Measurements from ENCODE around the gene DDR2.
"Not testable (repeated sequence)": the region's sequence is repeated elsewhere in the genome, so short reads cannot be mapped to it uniquely, and the experiment has no call there.

Gene DDR2

DNA sequence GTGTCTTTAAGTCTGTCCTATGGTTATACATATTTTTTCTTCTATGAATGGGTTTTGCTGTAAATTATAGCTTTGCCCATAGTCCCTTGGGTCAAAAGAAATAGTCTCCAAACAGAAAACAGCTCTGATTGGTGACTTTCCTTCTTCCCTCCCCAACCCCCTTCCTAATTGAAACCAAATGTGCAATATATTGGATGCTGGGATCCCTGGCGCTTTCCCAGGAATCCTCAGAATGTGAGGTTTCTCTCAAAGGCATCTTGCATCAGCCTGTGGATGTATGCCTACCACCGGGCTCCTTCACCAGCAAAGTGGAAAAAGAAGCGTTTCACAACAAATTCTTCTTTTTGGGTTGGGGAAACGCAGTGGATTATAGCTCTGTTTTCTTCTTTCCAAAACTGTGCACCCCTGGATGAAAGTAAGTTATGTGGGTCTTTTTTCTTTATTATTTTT, at the start of gene DDR2:
Gene DDR2 (plus strand): TSS at position 248 of the 450 bp plus-strand sequence. CDS start 86,600 bp downstream, outside the sequence.
- peak within 1 kb of the TSS; percentile 67 for H3K4me3 ChIP-seq (ENCODE audit: low read depth, low read length)
- TF ChIP-seq, protein P1, sequence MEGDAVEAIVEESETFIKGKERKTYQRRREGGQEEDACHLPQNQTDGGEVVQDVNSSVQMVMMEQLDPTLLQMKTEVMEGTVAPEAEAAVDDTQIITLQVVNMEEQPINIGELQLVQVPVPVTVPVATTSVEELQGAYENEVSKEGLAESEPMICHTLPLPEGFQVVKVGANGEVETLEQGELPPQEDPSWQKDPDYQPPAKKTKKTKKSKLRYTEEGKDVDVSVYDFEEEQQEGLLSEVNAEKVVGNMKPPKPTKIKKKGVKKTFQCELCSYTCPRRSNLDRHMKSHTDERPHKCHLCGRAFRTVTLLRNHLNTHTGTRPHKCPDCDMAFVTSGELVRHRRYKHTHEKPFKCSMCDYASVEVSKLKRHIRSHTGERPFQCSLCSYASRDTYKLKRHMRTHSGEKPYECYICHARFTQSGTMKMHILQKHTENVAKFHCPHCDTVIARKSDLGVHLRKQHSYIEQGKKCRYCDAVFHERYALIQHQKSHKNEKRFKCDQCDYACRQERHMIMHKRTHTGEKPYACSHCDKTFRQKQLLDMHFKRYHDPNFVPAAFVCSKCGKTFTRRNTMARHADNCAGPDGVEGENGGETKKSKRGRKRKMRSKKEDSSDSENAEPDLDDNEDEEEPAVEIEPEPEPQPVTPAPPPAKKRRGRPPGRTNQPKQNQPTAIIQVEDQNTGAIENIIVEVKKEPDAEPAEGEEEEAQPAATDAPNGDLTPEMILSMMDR (IDR thresholded peaks at IDR 0.05; ENCODE audit: low read depth, low read length), result no peak
- DNase-seq (ENCODE audit: low read depth, low spot score), result peak; percentile 94
- in situ Hi-C loops (cut with HindIII; ENCODE audit: low sequenced_read_pairs), result no loop called here

DNA sequence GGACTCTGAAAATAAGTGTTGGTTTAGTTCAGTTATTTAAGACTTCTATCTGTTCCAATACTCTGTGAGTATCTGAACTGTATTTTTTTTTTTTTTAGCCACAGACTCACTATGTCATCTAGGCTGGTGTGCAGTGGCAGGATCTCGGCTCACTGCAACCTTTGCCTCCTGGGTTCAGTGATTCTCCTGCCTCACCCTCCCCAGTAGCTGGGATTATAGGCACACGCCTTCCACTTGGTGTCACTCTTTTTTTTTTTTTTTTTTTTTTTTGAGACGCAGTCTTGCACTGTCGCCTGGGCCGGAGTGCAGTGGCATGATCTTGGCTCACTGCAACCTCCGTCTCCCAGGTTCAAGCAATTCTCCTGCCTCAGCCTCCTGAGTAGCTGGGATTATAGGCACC, 49.4 kb upstream of the DDR2 start:
- H3K4me3 ChIP-seq (ENCODE audit: low read depth, low read length); in situ Hi-C loops (cut with HindIII; ENCODE audit: low sequenced_read_pairs); DNase-seq (ENCODE audit: low read depth, low spot score): not testable (repeated sequence)

DNA sequence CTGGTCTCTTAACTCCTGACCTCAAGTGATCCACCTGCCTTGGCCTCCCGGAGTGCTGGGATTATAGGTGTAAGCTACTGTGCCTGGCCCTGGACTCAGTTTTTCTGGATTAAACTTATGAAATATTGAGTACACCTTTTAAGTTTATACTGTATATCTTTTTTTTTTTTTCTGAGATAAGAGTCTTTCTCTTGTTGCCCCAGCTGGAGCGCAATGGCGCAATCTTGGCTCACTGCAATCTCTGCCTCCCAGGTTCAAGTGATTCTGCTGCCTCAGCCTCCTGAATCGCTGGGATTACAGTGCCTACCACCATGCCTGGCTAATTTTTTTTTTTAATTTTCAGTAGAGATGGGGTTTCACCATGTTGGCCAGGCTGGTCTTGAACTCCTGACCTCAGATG, 47.2 kb upstream of the DDR2 start:
- H3K4me3 ChIP-seq (ENCODE audit: low read depth, low read length); DNase-seq (ENCODE audit: low read depth, low spot score): not testable (repeated sequence)

DNA sequence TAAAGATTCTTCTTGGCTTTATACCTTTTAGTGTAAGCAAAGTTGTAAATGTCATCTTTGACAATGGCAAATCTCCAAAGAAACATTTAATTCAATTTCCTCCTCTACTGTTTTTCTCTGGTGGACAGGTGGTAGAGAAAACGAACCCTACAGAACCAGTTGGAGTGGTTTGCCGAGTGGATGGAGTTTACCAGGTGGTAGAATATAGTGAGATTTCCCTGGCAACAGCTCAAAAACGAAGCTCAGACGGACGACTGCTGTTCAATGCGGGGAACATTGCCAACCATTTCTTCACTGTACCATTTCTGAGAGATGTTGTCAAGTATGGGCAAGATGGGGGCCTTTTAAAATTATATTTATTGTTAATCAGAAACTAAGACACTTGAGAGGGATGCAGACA, 44.9 kb upstream of the DDR2 start:
- TF ChIP-seq, protein P1 (IDR thresholded peaks at IDR 0.05; ENCODE audit: low read depth, low read length), result no peak
- no peak for DNase-seq (ENCODE audit: low read depth, low spot score)
- H3K4me3 ChIP-seq (ENCODE audit: low read depth, low read length), result no peak overlapping the region
- in situ Hi-C loops (cut with HindIII; ENCODE audit: low sequenced_read_pairs), result no loop called here

More for the DNA sequence above, 47.2 kb upstream of the DDR2 start:
- in situ Hi-C loops (cut with HindIII; ENCODE audit: low sequenced_read_pairs), result not testable (repeated sequence)

DNA sequence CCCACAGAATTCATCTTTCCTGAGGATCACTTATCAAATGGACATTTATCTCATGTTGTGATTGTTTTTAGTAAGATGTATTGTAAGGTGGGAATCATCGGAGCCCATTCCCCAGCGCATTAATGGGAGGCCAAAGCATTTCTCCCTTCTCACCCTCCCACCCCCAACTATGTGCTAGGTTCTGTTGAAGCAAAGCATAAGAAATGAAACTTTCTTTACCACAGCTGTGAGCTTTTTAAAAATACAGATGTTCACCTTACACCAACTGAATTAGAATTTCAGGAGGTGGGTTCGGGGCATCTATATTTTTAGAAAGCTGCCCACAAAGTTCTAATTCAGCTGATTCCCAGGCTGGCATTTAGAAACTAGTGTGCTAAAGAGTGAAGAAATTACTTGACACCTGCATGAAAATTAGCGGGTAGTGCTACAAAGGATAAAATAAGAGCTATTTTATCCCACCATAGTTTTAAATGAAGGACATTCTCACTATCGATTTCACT, 44.5 kb upstream of the DDR2 start:
- in situ Hi-C loops (cut with HindIII; ENCODE audit: low sequenced_read_pairs), result no loop called here
- H3K4me3 ChIP-seq (ENCODE audit: low read depth, low read length), result no peak overlapping the region
- TF ChIP-seq, protein P1 (IDR thresholded peaks at IDR 0.05; ENCODE audit: low read depth, low read length), result no peak

DNA sequence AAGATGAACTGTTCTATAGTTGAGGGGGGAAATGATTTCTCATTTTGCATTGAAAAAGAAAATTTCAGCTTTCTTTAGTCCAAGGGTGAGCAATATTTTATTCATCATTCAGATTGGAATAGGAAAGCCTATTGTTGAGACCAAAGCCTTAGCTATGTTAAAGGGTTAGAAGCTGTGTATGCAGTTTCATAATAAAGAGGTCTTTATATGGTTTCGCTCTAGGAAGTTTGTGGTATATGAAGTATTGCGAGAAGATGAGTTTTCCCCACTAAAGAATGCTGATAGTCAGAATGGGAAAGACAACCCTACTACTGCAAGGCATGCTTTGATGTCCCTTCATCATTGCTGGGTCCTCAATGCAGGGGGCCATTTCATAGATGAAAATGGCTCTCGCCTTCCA, 42.2 kb upstream of the DDR2 start:
- TF ChIP-seq, protein P1 (IDR thresholded peaks at IDR 0.05; ENCODE audit: low read depth, low read length), result no peak
- DNase-seq (ENCODE audit: low read depth, low spot score), result no peak
- in situ Hi-C loops (cut with HindIII; ENCODE audit: low sequenced_read_pairs), result no loop called here
- no peak overlapping the region for H3K4me3 ChIP-seq (ENCODE audit: low read depth, low read length)

More for the DNA sequence above, 44.5 kb upstream of the DDR2 start:
- no peak for DNase-seq (ENCODE audit: low read depth, low spot score)

DNA sequence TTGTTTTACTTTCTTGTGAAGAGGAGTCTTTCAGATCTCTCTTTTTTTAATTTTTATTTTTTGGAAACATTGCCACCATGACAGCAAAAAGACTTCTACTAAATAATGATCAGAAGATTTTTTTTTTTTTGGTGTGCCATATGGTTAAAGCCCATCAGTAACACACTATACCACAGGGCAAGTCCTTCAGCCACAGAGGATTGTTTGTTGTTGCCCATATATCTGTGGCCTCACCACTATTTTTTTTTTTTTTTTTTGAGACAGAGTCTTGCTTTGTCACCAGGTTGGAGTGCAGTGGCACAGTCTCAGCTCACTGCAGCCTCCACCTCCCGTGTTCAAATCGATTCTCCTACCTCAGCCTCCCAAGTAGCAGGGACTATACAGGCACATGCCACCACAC, 41.6 kb upstream of the DDR2 start:
- TF ChIP-seq, protein P1 (IDR thresholded peaks at IDR 0.05; ENCODE audit: low read depth, low read length), result no peak
- H3K4me3 ChIP-seq (ENCODE audit: low read depth, low read length), result no peak overlapping the region
- in situ Hi-C loops (cut with HindIII; ENCODE audit: low sequenced_read_pairs), result no loop called here
- no peak for DNase-seq (ENCODE audit: low read depth, low spot score)
